Common myeloid progenitor, CD34-positive (primary cell): Measurements from ENCODE around the gene SEC24B.

ENCODE experiments used
- CTCF ChIA-PET: fragments of 350-600 bp; sonication (Branson Sonifier 250); formaldehyde crosslinking; loops from one replicate; lab custom pipeline; 2021; ENCODE audit warnings: antibody characterized with exemption; lab: Charles Lee
- POLR2A ChIA-PET: fragments of 350-600 bp; sonication (Branson Sonifier 250); formaldehyde crosslinking; loops from one replicate; lab custom pipeline; 2021; ENCODE audit warnings: antibody characterized with exemption; lab: Charles Lee
- DNase-seq, 3 donors: peaks; one replicate each; pipeline versions ENCODE4 v3.0.0 to v3.0.0-alpha.2; 2013
- H3K27ac ChIP-seq, 2 experiments: 1 replicate in 1 of 2; 2 replicates in 1 of 2; pipeline ENCODE4 v1.7.0; 2013; ENCODE audit warnings: inconsistent platforms in 2 of 2, low read length in 2 of 2, mild to moderate bottlenecking in 2 of 2, low read depth in 1 of 2, moderate library complexity in 1 of 2; ENCODE audit not compliant: severe bottlenecking in 2 of 2, insufficient read depth in 1 of 2, poor library complexity in 1 of 2
- H3K27me3 ChIP-seq, 5 experiments: replicated peaks in 2 of 5; 1 replicate in 3 of 5; 2 replicates in 2 of 5; pipeline versions ENCODE4 v1.6.1 to v1.7.0; 2013; ENCODE audit warnings: low read length in 4 of 5, mild to moderate bottlenecking in 2 of 5, moderate library complexity in 2 of 5, inconsistent platforms in 1 of 5; ENCODE audit not compliant: insufficient read depth in 5 of 5, control insufficient read depth in 4 of 5
- H3K36me3 ChIP-seq, 4 experiments: 1 replicate in 2 of 4; 2 replicates in 2 of 4; pipeline versions ENCODE4 v1.6.1 to v1.7.0; 2013; ENCODE audit warnings: low read length in 3 of 4, control low read depth in 1 of 4, mild to moderate bottlenecking in 1 of 4; ENCODE audit not compliant: control insufficient read depth in 4 of 4, insufficient read depth in 4 of 4
- H3K4me1 ChIP-seq, 4 experiments: 1 replicate in 3 of 4; 2 replicates in 1 of 4; pipeline versions ENCODE4 v1.6.1 to v1.7.1; 2013; ENCODE audit warnings: low read length in 3 of 4, mild to moderate bottlenecking in 3 of 4, control low read depth in 1 of 4, inconsistent platforms in 1 of 4, moderate library complexity in 1 of 4; ENCODE audit not compliant: control insufficient read depth in 4 of 4, insufficient read depth in 4 of 4; ENCODE audit errors: control extremely low read depth in 1 of 4
- H3K4me3 ChIP-seq, 7 experiments: 1 replicate in 4 of 7; 2 replicates in 3 of 7; pipeline versions ENCODE4 v1.5.1 to v1.7.0; 2013; ENCODE audit warnings: mild to moderate bottlenecking in 7 of 7, low read length in 6 of 7, moderate library complexity in 6 of 7, inconsistent platforms in 2 of 7, low read depth in 2 of 7, control low read depth in 1 of 7; ENCODE audit not compliant: insufficient read depth in 4 of 7, control insufficient read depth in 1 of 7; ENCODE audit errors: extremely low read depth in 1 of 7
- H3K9me3 ChIP-seq, 5 experiments: 1 replicate in 4 of 5; 2 replicates in 1 of 5; pipeline versions ENCODE4 v1.6.1 to v1.7.1; 2013; ENCODE audit warnings: low read length in 4 of 5, mild to moderate bottlenecking in 2 of 5, inconsistent platforms in 1 of 5, low read depth in 1 of 5, moderate library complexity in 1 of 5; ENCODE audit not compliant: control insufficient read depth in 4 of 5, insufficient read depth in 2 of 5; ENCODE audit errors: control extremely low read depth in 1 of 5
- WGBS: methylation state at CpG from one replicate; pipeline ENCODE4 v1.1.5; 2013; ENCODE audit not compliant: insufficient coverage; 5-methylcytosine and 5-hydroxymethylcytosine counted together

Gene SEC24B

GRCh38 chr4:109398928-109399327 is 34.7 kb upstream of the SEC24B start:
- H3K9me3 ChIP-seq = no peaks in the 10 kb centered on the region
- ChIA-PET CTCF (no interaction called here), POLR2A (no interaction called here)
- no CpG with 5 or more reads among the region's 1 CpG for WGBS
- H3K27ac ChIP-seq = no peak overlapping the region
- H3K27me3 ChIP-seq = peaks cover 2 to 43% (median 13%) of the 10 kb centered on the region in 5 experiments
- DNase-seq = no peak
- no peaks in the 10 kb centered on the region for H3K36me3 ChIP-seq
- no peaks in the 10 kb centered on the region for H3K4me1 ChIP-seq
- no peak overlapping the region for H3K4me3 ChIP-seq

DNA sequence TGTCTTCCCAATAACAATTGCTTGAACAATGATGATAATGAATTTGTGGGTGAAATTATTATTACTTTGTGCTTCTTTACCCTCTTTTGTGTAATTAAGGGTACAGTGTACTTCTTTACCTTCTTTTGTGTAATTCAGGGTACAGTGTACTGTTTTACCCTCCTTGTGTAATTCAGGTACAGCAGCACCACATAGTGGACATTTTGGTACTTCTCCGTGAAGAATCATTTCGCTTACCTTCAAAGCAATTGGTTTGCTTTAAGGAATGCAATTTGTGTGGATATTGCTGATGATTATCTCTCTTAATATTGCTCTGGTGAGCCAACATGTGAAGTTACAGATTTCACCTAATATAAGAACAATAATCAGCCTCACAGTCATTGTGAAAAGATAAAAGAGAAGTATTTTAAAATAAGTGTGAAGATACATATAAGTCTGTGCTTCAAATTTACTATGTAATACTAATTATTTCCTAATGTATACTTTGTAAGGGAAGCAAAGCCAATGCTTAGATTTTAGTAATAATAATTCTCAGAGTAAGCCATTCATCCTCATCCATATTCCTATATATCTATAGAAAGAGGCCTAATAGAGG is 27.2 kb upstream of the SEC24B start:
- Histone ChIP-seq H3K4me1 (no peaks in the 10 kb centered on the region), H3K4me3 (no peak overlapping the region), H3K27ac (no peak overlapping the region), H3K9me3 (no peaks in the 10 kb centered on the region), H3K27me3 (peaks cover 0 to 16% (median 3%) of the 10 kb centered on the region in 5 experiments), H3K36me3 (no peaks in the 10 kb centered on the region)
- DNase-seq = peak; percentile 71 to 85 (median 81)
- WGBS = 0% methylated on average over 1 of the region's 2 CpGs
- ChIA-PET CTCF (interaction anchor here (0.6 to 2.1 kb wide), 17 partner anchors 9 to 1371 kb away, joined by 3 to 10 read pairs (median 3); no protein-coding TSS in a partner anchor), POLR2A (no interaction called here)

DNA sequence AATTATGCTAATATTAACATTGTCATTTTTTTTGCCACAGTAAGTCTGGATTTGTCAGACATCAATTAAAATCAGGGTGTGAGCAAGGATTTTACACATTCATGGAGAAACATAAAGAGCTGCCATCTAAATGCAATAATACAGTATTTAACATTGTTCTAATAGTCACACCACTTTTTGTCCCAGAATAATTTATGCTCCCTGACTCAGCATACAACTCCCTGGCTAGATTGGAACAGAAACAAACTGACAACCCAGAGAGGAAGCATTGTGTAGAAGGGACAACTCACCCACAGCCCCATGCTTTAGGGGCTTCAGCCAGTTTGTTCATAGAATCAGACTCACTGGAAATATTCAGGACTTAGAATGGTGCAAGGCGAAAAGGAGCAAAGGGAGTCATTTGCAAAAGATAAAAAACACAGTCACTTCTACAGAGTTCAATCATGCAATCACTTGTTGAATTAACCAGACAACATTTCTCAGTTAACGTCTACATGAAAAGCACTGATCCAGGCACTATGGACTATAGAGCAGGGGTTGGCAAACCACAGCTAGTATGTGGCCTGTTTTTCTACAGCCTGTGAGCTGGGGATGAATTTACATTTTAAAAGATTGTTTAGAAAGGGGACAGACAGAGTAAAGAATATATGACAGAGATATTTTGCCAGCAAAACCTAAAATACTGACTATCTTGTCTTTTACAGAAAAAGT is 26.4 kb upstream of the SEC24B start:
- WGBS = no CpG with 5 or more reads among the region's 2 CpGs
- H3K36me3 ChIP-seq = no peaks in the 10 kb centered on the region
- peak in 2 of 3 donors; percentile 13 to 39 for DNase-seq
- ChIA-PET CTCF (interaction anchor here (2.1 kb wide), 1 partner anchor 573 kb away, joined by 6 read pairs; no protein-coding TSS in a partner anchor), POLR2A (no interaction called here)
- H3K9me3 ChIP-seq = no peaks in the 10 kb centered on the region
- H3K27me3 ChIP-seq = peaks cover 0 to 10% (median 3%) of the 10 kb centered on the region in 5 experiments
- no peak overlapping the region for H3K4me3 ChIP-seq
- H3K27ac ChIP-seq = no peak overlapping the region
- H3K4me1 ChIP-seq = no peaks in the 10 kb centered on the region

DNA sequence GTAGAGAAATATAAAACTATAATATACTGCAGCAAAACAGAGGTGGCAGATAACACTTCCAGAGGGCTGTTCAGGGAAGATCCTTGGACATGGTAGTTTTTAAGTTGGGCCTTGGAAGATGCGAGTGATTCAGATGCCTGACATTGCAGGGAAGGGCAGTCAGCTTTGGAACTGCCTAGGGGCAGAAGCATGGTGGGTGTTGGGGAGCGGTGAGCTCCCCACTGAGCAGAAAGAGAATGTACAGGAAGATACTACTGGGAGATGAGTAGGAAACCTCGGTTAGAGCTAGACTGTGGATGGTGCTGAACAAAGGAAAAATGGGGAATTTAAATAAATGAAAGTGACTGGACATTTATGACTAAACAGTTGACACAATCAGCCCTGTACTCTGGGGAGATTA is 24.9 kb upstream of the SEC24B start:
- WGBS = 100% methylated on average over 2 of the region's 3 CpGs
- Histone ChIP-seq H3K27me3 (peaks cover 0 to 6% (median 3%) of the 10 kb centered on the region in 5 experiments), H3K4me3 (no peak overlapping the region), H3K27ac (no peak overlapping the region), H3K9me3 (no peaks in the 10 kb centered on the region), H3K4me1 (no peaks in the 10 kb centered on the region), H3K36me3 (no peaks in the 10 kb centered on the region)
- DNase-seq = no peak
- CTCF ChIA-PET = interaction anchor here (2.1 kb wide), 1 partner anchor 575 kb away, joined by 6 read pairs; no protein-coding TSS in a partner anchor
- POLR2A ChIA-PET = no interaction called here

DNA sequence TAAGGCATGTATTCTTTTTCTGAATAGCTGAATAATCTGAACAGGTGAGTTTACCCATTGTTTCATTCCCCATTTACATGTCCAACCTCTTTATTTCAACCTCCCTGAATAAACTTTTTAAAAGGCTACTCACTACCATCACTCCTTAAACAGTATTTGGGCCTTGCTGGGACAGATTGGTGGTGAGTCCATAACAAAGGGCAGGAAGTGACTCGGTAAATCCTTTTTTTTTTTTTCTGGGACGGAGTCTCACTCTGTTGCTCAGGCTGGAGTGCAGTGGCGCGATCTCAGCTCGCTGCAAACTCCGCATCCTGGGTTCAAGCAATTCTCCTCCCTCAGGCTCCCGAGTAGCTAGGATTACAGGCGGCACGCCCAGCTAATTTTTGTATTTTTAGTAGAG is 23.4 kb upstream of the SEC24B start:
- Histone ChIP-seq H3K4me1 (no peaks in the 10 kb centered on the region), H3K9me3 (no peaks in the 10 kb centered on the region), H3K36me3 (no peaks in the 10 kb centered on the region), H3K27ac (no peak overlapping the region), H3K27me3 (peaks cover 0 to 4% (median 3%) of the 10 kb centered on the region in 5 experiments), H3K4me3 (no peak overlapping the region)
- ChIA-PET POLR2A (no interaction called here), CTCF (interaction anchor here (0.9 to 1.6 kb wide), 2 partner anchors 23 to 577 kb away, joined by 3 to 7 read pairs; no protein-coding TSS in a partner anchor)
- DNase-seq = no peak
- 92% methylated on average over 7 of the region's 9 CpGs for WGBS

- Histone ChIP-seq H3K36me3 (no peaks in the 10 kb centered on the region), H3K27ac (no peak overlapping the region), H3K27me3 (no peaks in the 10 kb centered on the region), H3K4me1 (no peaks in the 10 kb centered on the region), H3K9me3 (no peaks in the 10 kb centered on the region), H3K4me3 (no peak overlapping the region)
- 97% methylated on average over 3 of the region's 3 CpGs for WGBS
- ChIA-PET POLR2A (no interaction called here), CTCF (interaction anchor here (0.7 to 1.6 kb wide), 2 partner anchors 577 to 578 kb away, joined by 3 to 7 read pairs; no protein-coding TSS in a partner anchor)
- no peak for DNase-seq
These were observed 22.8 kb upstream of the SEC24B start for GRCh38 chr4:109410776-109411175.

DNA sequence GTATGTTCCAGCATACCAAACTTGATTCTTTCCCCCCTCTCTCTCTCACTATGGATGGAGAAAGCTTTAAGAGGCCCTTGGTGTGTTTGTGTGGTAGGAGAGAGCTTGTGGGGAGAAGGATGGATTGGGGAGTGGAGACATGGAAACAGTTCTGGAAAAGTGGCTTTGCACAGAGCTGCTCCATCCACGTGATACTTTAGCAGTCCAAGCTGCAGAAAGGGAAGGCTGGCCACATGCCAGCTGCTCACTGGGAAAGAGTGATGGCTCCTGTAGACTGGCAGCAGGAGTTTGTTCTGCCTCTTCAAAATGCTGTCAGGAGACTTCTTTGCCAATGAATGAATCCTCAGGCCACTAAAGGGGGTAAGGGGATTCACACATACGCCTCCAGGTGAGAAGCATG is 21.7 kb upstream of the SEC24B start:
- Histone ChIP-seq H3K27me3 (no peaks in the 10 kb centered on the region), H3K4me1 (no peaks in the 10 kb centered on the region), H3K9me3 (no peaks in the 10 kb centered on the region), H3K4me3 (no peak overlapping the region), H3K36me3 (no peaks in the 10 kb centered on the region), H3K27ac (no peak overlapping the region)
- no peak for DNase-seq
- CTCF ChIA-PET = interaction anchor here (0.9 to 1.6 kb wide), 2 partner anchors 13 to 579 kb away, joined by 3 to 7 read pairs; no protein-coding TSS in a partner anchor
- POLR2A ChIA-PET = interaction anchor here (0.6 kb wide), 1 partner anchor 1595 kb away, joined by 3 read pairs; no protein-coding TSS in a partner anchor
- 88% methylated on average over 2 of the region's 2 CpGs for WGBS
